IMR-90 (cell line): Measurements from ENCODE around the gene TMEM229A. TPM values are rescaled to one million over a fixed set of nuclear protein-coding genes. Genes with fewer than 3 reads are reported as not detected.
"Not testable (repeated sequence)": the region's sequence is repeated elsewhere in the genome, so short reads cannot be mapped to it uniquely, and the experiment has no call there.

ENCODE experiments used
- ATAC-seq: fragments of 200-7000 bp; cut with Tn5 transposase; 2 replicates; pipeline ENCODE4 v1.9.1; 2020; ENCODE audit warnings: low read depth, mild to moderate bottlenecking, moderate library complexity
- Bru-seq: library from RNA; stranded (reverse); fragments of 400-500 nt; gene quantifications from one replicate; lab custom pipeline; 2021; lab: Mats Ljungman, UMichigan
- BruChase-seq, 2 experiments: library from RNA; stranded (reverse); fragments of 400-500 nt; gene quantifications; one replicate each; lab custom pipeline; 2021; lab: Mats Ljungman, UMichigan
- BruUV-seq: library from RNA; stranded (reverse); fragments of 400-500 nt; replicated peaks from 2 replicates; lab custom pipeline; 2021; lab: Mats Ljungman, UMichigan
- CTCF ChIA-PET: fragments of 300-600 bp; formaldehyde crosslinking; extraction: SDS; loops from one replicate; lab custom pipeline; 2021; ENCODE audit warnings: antibody characterized with exemption; lab: Yijun Ruan, JAX
- POLR2A ChIA-PET: fragments of 300-600 bp; sonication (Branson Sonifier 250); formaldehyde crosslinking; loops from one replicate; lab custom pipeline; 2022; ENCODE audit warnings: antibody characterized with exemption; ENCODE audit not compliant: unreplicated experiment; lab: Charles Lee
- DNase-seq: peaks from one replicate; pipeline ENCODE4 v3.0.0; 2013
- H2AFZ ChIP-seq: replicated peaks from 2 replicates; pipeline ENCODE3; 2013; ENCODE audit warnings: low read length, mild to moderate bottlenecking; ENCODE audit not compliant: poor library complexity
- H2AK5ac ChIP-seq: 2 replicates; pipeline ENCODE4 v1.6.1; 2013; ENCODE audit warnings: low read depth, low read length, inconsistent platforms
- H2AK9ac ChIP-seq: replicated peaks from 2 replicates; pipeline ENCODE3; 2013; ENCODE audit warnings: mild to moderate bottlenecking, low read depth, low read length, moderate library complexity; ENCODE audit not compliant: poor library complexity
- H2BK120ac ChIP-seq: 2 replicates; pipeline ENCODE4 v1.6.1; 2013; ENCODE audit warnings: low read depth, low read length, inconsistent platforms
- H2BK15ac ChIP-seq: 3 replicates; pipeline ENCODE4 v1.6.1; 2013; ENCODE audit warnings: low read depth, low read length, inconsistent platforms
- H2BK20ac ChIP-seq: 2 replicates; pipeline ENCODE4 v1.6.1; 2013; ENCODE audit warnings: low read depth, mild to moderate bottlenecking, inconsistent platforms, low read length, moderate library complexity
- H2BK5ac ChIP-seq: 2 replicates; pipeline ENCODE4 v1.6.1; 2013; ENCODE audit warnings: mild to moderate bottlenecking, low read depth, low read length, inconsistent platforms; ENCODE audit not compliant: poor library complexity, severe bottlenecking
- H3K14ac ChIP-seq: replicated peaks from 2 replicates; pipeline ENCODE4 v1.6.1; 2013; ENCODE audit warnings: low read depth, low read length, inconsistent platforms
- H3K18ac ChIP-seq: 2 replicates; pipeline ENCODE4 v1.6.1; 2013; ENCODE audit warnings: low read depth, low read length, control low read depth
- H3K23ac ChIP-seq: 2 replicates; pipeline ENCODE4 v1.6.1; 2013; ENCODE audit warnings: low read depth, low read length, inconsistent platforms
- H3K27ac ChIP-seq: 2 replicates; pipeline ENCODE4 v1.5.1; 2013; ENCODE audit warnings: mild to moderate bottlenecking, control low read depth, low read length; ENCODE audit not compliant: insufficient read depth
- H3K27me3 ChIP-seq: 2 replicates; pipeline ENCODE4 v1.6.1; 2013; ENCODE audit warnings: low read length; ENCODE audit not compliant: control insufficient read depth, insufficient read depth
- H3K36me3 ChIP-seq: 2 replicates; pipeline ENCODE4 v1.6.1; 2013; ENCODE audit warnings: low read length, mixed read lengths; ENCODE audit not compliant: control insufficient read depth, insufficient read depth
- H3K4ac ChIP-seq: 2 replicates; pipeline ENCODE4 v1.6.1; 2013; ENCODE audit warnings: low read depth, low read length, inconsistent platforms
- H3K4me1 ChIP-seq: 2 replicates; pipeline ENCODE4 v1.6.1; 2013; ENCODE audit warnings: low read length, mixed read lengths; ENCODE audit not compliant: control insufficient read depth, insufficient read depth
- H3K4me2 ChIP-seq: 2 replicates; pipeline ENCODE4 v1.6.1; 2013; ENCODE audit warnings: low read depth, mild to moderate bottlenecking, control low read depth, low read length, moderate library complexity
- H3K4me3 ChIP-seq: 2 replicates; pipeline ENCODE4 v1.5.1; 2013; ENCODE audit warnings: low read depth, mild to moderate bottlenecking, control low read depth, low read length, moderate library complexity; ENCODE audit not compliant: insufficient read depth
- H3K56ac ChIP-seq: 2 replicates; pipeline ENCODE4 v1.6.1; 2013; ENCODE audit warnings: low read length, inconsistent platforms; ENCODE audit not compliant: insufficient read depth; ENCODE audit errors: extremely low read depth
- H3K79me1 ChIP-seq, 2 experiments: 2 replicates each; pipeline ENCODE4 v1.6.1; 2013; ENCODE audit warnings: low read length in 2 of 2, inconsistent platforms in 1 of 2, low read depth in 1 of 2
- H3K9ac ChIP-seq: 2 replicates; pipeline ENCODE4 v1.6.1; 2013; ENCODE audit warnings: low read depth, low read length, control low read depth
- H3K9me1 ChIP-seq: 2 replicates; pipeline ENCODE4 v1.6.1; 2013; ENCODE audit warnings: low read length, inconsistent platforms; ENCODE audit not compliant: insufficient read depth
- H3K9me3 ChIP-seq: 2 replicates; pipeline ENCODE4 v1.6.1; 2013; ENCODE audit warnings: low read length; ENCODE audit not compliant: control insufficient read depth, insufficient read depth
- H4K20me1 ChIP-seq: 2 replicates; pipeline ENCODE4 v1.6.1; 2013; ENCODE audit warnings: low read length, inconsistent platforms; ENCODE audit not compliant: insufficient read depth
- H4K5ac ChIP-seq: 2 replicates; pipeline ENCODE4 v1.6.1; 2013; ENCODE audit warnings: mild to moderate bottlenecking, low read depth, low read length, control low read depth
- H4K8ac ChIP-seq, 2 experiments: 2 replicates each; pipeline ENCODE4 v1.6.1; 2013; ENCODE audit warnings: low read depth in 2 of 2, low read length in 2 of 2, control low read depth in 1 of 2, inconsistent platforms in 1 of 2
- H4K91ac ChIP-seq: 2 replicates; pipeline ENCODE4 v1.6.1; 2013; ENCODE audit warnings: low read depth, low read length, inconsistent platforms; ENCODE audit not compliant: insufficient read depth
- FOS ChIP-seq: fragments of 150-350 bp; IDR thresholded peaks from 2 replicates; pipeline ENCODE4 v1.6.1; 2016; ENCODE audit warnings: low read depth, low read length
- MXI1 ChIP-seq: IDR thresholded peaks from 2 replicates; pipeline ENCODE4 v1.6.1; 2012; ENCODE audit warnings: low read depth, mild to moderate bottlenecking, low read length, moderate library complexity, borderline replicate concordance
- WGBS, 2 experiments: methylation state at CpG; one replicate each; pipeline versions ENCODE4 v1.1.5 to v1.1.7; 2013; ENCODE audit warnings: missing lambda C conversion rate in 2 of 2; ENCODE audit not compliant: insufficient read length in 1 of 2; ENCODE audit errors: extremely low coverage in 2 of 2; 5-methylcytosine and 5-hydroxymethylcytosine counted together
- dilution Hi-C: fragments of 300-500 bp; cut with HindIII; formaldehyde crosslinking; loops from one replicate; pipeline ENCODE4 v1.14.3; 2018; ENCODE audit warnings: low sequenced_read_pairs; ENCODE audit not compliant: unreplicated experiment
- in situ Hi-C: fragments of 300-500 bp; cut with MboI; formaldehyde crosslinking; loops from 3 replicates; pipeline ENCODE4 v1.14.3; 2019; ENCODE audit warnings: low sequenced_read_pairs, inconsistent platforms, mixed read lengths
- intact Hi-C: fragments of 100-400 bp; cut with micrococcal nuclease; formaldehyde crosslinking; loops from 2 replicates; pipeline ENCODE4 v1.10.0; 2022
- long read RNA-seq: library from polyadenylated mRNA; unstranded; transcript quantifications from one replicate; pipeline ENCODE4 v2.0.0, GENCODE V29; 2021; ENCODE audit not compliant: unreplicated experiment
- polyA plus RNA-seq, 3 experiments: library from polyadenylated mRNA; depleted of rRNA; stranded (reverse); fragments of >200 nt; gene quantifications; 2 replicates each; pipeline ENCODE4 v1.2.3, GENCODE V29; 2012; ENCODE audit warnings: low replicate concordance in 1 of 3
- total RNA-seq: library from RNA; depleted of rRNA; stranded (reverse); fragments of >200 nt; gene quantifications from 2 replicates; pipeline ENCODE4 v1.2.3, GENCODE V29; 2012; rRNA removed

The TMEM229A gene
- total RNA-seq (not detected in 2 replicates), polyA plus RNA-seq (2012; rRNA removed) (not detected in 2 replicates), Bru-seq, nascent RNA (not detected), BruChase-seq, experiment 1, labeled RNA remaining after a 6-hour chase (not detected), BruChase-seq, experiment 2, labeled RNA remaining after a 2-hour chase (not detected)
- polyA plus RNA-seq (2012; cell fraction: cytosol; rRNA removed) = not detected in 2 replicates
- polyA plus RNA-seq (2012; cell fraction: nucleus; rRNA removed; ENCODE audit: low replicate concordance) = not detected in 2 replicates
- long read RNA-seq = 0 reads

GRCh38 chr7:124032369-124033094, at the start of gene TMEM229A:
TSS of gene TMEM229A (minus strand) at chr7:124033067. CDS start at chr7:124033003, 64 bp downstream.
- Histone ChIP-seq H3K23ac (no peak within 1 kb of the TSS), H3K27ac (no peak within 1 kb of the TSS), H3K36me3 (no peaks in the 10 kb centered on the region), H3K18ac (no peak within 1 kb of the TSS), H3K79me1 (no peaks in the 10 kb centered on the region), H3K4me3 (peak within 1 kb of the TSS; percentile 8; the same call in 1 of the 2 replicates), H2AFZ (peak within 1 kb of the TSS; percentile 72), H2BK15ac (no peak within 1 kb of the TSS), H3K27me3 (peaks cover 32% of the 10 kb centered on the region), H2AK9ac (no peak within 1 kb of the TSS), H4K20me1 (no peaks in the 10 kb centered on the region), H3K4ac (no peak within 1 kb of the TSS), H3K4me2 (peak within 1 kb of the TSS; percentile 49), H3K4me1 (no peaks in the 10 kb centered on the region; the same call in 1 of the 2 replicates), H3K9me1 (no peaks in the 10 kb centered on the region), H4K91ac (no peak within 1 kb of the TSS), H4K8ac (no peak within 1 kb of the TSS), H3K9ac (no peak within 1 kb of the TSS), H3K56ac (no peak within 1 kb of the TSS), H2BK5ac (no peak within 1 kb of the TSS), H2BK120ac (no peak within 1 kb of the TSS), H4K5ac (no peak within 1 kb of the TSS), H2BK20ac (no peak within 1 kb of the TSS), H2AK5ac (no peak within 1 kb of the TSS), H3K14ac (no peak within 1 kb of the TSS), H3K9me3 (no peaks in the 10 kb centered on the region; the same call in 1 of the 2 replicates)
- DNase-seq = peak; percentile 28
- in situ Hi-C loops (no loop called here), dilution Hi-C loops (no loop called here), intact Hi-C loops (no loop called here)
- ChIA-PET CTCF (interaction anchor here (0.7 to 0.8 kb wide), 2 partner anchors 10 to 82 kb away, joined by 3 read pairs; no protein-coding TSS in a partner anchor), POLR2A (no interaction called here)
- no TSS peak for BruUV-seq
- peak; percentile 94 for ATAC-seq
- WGBS, 2 experiments = 3% methylated on average over 38 of the region's 87 CpGs; no CpG with 5 or more reads in 1 of the 2 experiments
- no peak for TF ChIP-seq FOS
- TF ChIP-seq MXI1 = peak; percentile 69; the same call in 1 of the 2 replicates

- H3K79me1 ChIP-seq, H3K27ac ChIP-seq, H4K20me1 ChIP-seq, H2BK20ac ChIP-seq, H3K4ac ChIP-seq, CTCF ChIA-PET, H3K23ac ChIP-seq, H4K5ac ChIP-seq, intact Hi-C loops, in situ Hi-C loops, H4K8ac ChIP-seq, H3K27me3 ChIP-seq, H3K4me1 ChIP-seq, H2BK5ac ChIP-seq, POLR2A ChIA-PET, H3K56ac ChIP-seq, H3K4me2 ChIP-seq, DNase-seq, H3K4me3 ChIP-seq, ATAC-seq, H3K9ac ChIP-seq, H3K9me3 ChIP-seq, dilution Hi-C loops, H2AK9ac ChIP-seq, H2AK5ac ChIP-seq, H4K91ac ChIP-seq, H3K9me1 ChIP-seq, H2AFZ ChIP-seq, BruUV-seq, H3K36me3 ChIP-seq, H2BK120ac ChIP-seq, H3K14ac ChIP-seq, H2BK15ac ChIP-seq, H3K18ac ChIP-seq: not testable (repeated sequence)
- no CpG with 5 or more reads among the region's 8 CpGs for WGBS, 2 experiments
These were observed 49.4 kb upstream of the TMEM229A start for GRCh38 chr7:124082234-124082633.
